ENCODE results near the gene ZFP3.

- TF ChIP-seq FOXS1 (CRISPR knock-in tag; IDR thresholded peaks at IDR 0.05): no peak
- no peak for TF ChIP-seq EP300 (IDR thresholded peaks at IDR 0.05)
- TF ChIP-seq CTCF (IDR thresholded peaks at IDR 0.05): no peak
- TF ChIP-seq CEBPB (IDR thresholded peaks at IDR 0.05): no peak
- TF ChIP-seq RCOR1 (IDR thresholded peaks at IDR 0.05; ENCODE audit: low read depth, low read length): no peak
- no peak for TF ChIP-seq SREBF2 (IDR thresholded peaks at IDR 0.05)
These were observed 50.8 kb downstream of the ZFP3 start for GRCh38 chr17:5128905-5129535.
